GM12878 (cell line): Measurements from ENCODE around the gene CNTNAP2.

Experiments
- CTCF ChIP-seq, 3 experiments: IDR thresholded peaks in 2 of 3; conservative IDR thresholded peaks in 1 of 3; 2 replicates each; pipeline ENCODE4 v1.5.1; 2011; ENCODE audit warnings: low read depth in 3 of 3, low read length in 3 of 3, mild to moderate bottlenecking in 3 of 3, control low read depth in 2 of 3, moderate library complexity in 2 of 3, inconsistent platforms in 1 of 3, mixed read lengths in 1 of 3; ENCODE audit not compliant: control insufficient read depth in 2 of 3, insufficient read depth in 1 of 3; ENCODE audit errors: extremely low read depth in 1 of 3
- EP300 ChIP-seq, 2 experiments: fragments of 150-350 bp in 1 of 2; IDR thresholded peaks; 2 replicates each; pipeline ENCODE4 v1.6.1; 2011 to 2012; ENCODE audit warnings: low read depth in 2 of 2, low read length in 2 of 2, borderline replicate concordance in 1 of 2, improper control_type of control experiment in 1 of 2, inconsistent platforms in 1 of 2; ENCODE audit not compliant: control insufficient read depth in 1 of 2
- HCFC1 ChIP-seq: fragments of 150-350 bp; IDR thresholded peaks from 2 replicates; pipeline ENCODE4 v1.6.1; 2014; ENCODE audit warnings: low read length
- JUNB ChIP-seq: IDR thresholded peaks from 2 replicates; pipeline ENCODE4 v1.6.1; 2016; ENCODE audit warnings: antibody characterized with exemption, mild to moderate bottlenecking
- MEF2A ChIP-seq: IDR thresholded peaks from 2 replicates; pipeline ENCODE4 v1.6.1; 2011; ENCODE audit warnings: low read depth, mild to moderate bottlenecking, low read length, moderate library complexity; ENCODE audit not compliant: insufficient read depth
- POLR2AphosphoS5 ChIP-seq: IDR thresholded peaks from 2 replicates; pipeline ENCODE4 v1.6.1; 2011; ENCODE audit warnings: mild to moderate bottlenecking, low read length, inconsistent platforms
- YBX1 ChIP-seq: fragments of 450-650 bp; IDR thresholded peaks from 2 replicates; pipeline ENCODE4 v1.6.1; 2016; ENCODE audit warnings: antibody characterized with exemption
- TF ChIP-seq, protein P1 (sequence below): fragments of 450-650 bp; IDR thresholded peaks from 2 replicates; pipeline ENCODE4 v1.6.1; 2017; ENCODE audit warnings: antibody characterized with exemption, mild to moderate bottlenecking, moderate library complexity
- TF ChIP-seq, protein P2 (sequence below): IDR thresholded peaks from 2 replicates; pipeline ENCODE4 v1.6.1; 2012; ENCODE audit warnings: mild to moderate bottlenecking, low read depth, low read length
- TF ChIP-seq, protein P3 (sequence below): IDR thresholded peaks from 2 replicates; pipeline ENCODE4 v1.6.1; 2012; ENCODE audit warnings: low read depth, low read length, improper control_type of control experiment

GRCh38 chr7:148290538-148290937 lies 2173.9 kb downstream of the CNTNAP2 start:
- TF ChIP-seq, protein P1, sequence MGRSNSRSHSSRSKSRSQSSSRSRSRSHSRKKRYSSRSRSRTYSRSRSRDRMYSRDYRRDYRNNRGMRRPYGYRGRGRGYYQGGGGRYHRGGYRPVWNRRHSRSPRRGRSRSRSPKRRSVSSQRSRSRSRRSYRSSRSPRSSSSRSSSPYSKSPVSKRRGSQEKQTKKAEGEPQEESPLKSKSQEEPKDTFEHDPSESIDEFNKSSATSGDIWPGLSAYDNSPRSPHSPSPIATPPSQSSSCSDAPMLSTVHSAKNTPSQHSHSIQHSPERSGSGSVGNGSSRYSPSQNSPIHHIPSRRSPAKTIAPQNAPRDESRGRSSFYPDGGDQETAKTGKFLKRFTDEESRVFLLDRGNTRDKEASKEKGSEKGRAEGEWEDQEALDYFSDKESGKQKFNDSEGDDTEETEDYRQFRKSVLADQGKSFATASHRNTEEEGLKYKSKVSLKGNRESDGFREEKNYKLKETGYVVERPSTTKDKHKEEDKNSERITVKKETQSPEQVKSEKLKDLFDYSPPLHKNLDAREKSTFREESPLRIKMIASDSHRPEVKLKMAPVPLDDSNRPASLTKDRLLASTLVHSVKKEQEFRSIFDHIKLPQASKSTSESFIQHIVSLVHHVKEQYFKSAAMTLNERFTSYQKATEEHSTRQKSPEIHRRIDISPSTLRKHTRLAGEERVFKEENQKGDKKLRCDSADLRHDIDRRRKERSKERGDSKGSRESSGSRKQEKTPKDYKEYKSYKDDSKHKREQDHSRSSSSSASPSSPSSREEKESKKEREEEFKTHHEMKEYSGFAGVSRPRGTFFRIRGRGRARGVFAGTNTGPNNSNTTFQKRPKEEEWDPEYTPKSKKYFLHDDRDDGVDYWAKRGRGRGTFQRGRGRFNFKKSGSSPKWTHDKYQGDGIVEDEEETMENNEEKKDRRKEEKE, result no peak
- TF ChIP-seq HCFC1, result no peak
- TF ChIP-seq YBX1, result no peak
- no peak for TF ChIP-seq EP300 (IDR thresholded peaks at IDR 0.05; ENCODE audit: borderline replicate concordance in 1 of 2, control insufficient read depth in 1 of 2, low read depth in 2 of 2, low read length in 2 of 2)
- no peak for TF ChIP-seq CTCF (IDR thresholded peaks at IDR 0.05 in 2 of 3, conservative IDR thresholded peaks at IDR 0.05 in 1 of 3; ENCODE audit: control insufficient read depth in 2 of 3, extremely low read depth in 1 of 3, insufficient read depth in 1 of 3, low read depth in 3 of 3, low read length in 3 of 3)
- TF ChIP-seq, protein P2, sequence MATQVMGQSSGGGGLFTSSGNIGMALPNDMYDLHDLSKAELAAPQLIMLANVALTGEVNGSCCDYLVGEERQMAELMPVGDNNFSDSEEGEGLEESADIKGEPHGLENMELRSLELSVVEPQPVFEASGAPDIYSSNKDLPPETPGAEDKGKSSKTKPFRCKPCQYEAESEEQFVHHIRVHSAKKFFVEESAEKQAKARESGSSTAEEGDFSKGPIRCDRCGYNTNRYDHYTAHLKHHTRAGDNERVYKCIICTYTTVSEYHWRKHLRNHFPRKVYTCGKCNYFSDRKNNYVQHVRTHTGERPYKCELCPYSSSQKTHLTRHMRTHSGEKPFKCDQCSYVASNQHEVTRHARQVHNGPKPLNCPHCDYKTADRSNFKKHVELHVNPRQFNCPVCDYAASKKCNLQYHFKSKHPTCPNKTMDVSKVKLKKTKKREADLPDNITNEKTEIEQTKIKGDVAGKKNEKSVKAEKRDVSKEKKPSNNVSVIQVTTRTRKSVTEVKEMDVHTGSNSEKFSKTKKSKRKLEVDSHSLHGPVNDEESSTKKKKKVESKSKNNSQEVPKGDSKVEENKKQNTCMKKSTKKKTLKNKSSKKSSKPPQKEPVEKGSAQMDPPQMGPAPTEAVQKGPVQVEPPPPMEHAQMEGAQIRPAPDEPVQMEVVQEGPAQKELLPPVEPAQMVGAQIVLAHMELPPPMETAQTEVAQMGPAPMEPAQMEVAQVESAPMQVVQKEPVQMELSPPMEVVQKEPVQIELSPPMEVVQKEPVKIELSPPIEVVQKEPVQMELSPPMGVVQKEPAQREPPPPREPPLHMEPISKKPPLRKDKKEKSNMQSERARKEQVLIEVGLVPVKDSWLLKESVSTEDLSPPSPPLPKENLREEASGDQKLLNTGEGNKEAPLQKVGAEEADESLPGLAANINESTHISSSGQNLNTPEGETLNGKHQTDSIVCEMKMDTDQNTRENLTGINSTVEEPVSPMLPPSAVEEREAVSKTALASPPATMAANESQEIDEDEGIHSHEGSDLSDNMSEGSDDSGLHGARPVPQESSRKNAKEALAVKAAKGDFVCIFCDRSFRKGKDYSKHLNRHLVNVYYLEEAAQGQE, result no peak
- TF ChIP-seq, protein P3, sequence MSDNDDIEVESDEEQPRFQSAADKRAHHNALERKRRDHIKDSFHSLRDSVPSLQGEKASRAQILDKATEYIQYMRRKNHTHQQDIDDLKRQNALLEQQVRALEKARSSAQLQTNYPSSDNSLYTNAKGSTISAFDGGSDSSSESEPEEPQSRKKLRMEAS, result no peak
- TF ChIP-seq MEF2A, result no peak
- TF ChIP-seq JUNB, result no peak
- TF ChIP-seq POLR2AphosphoS5, result no peak
